A673 (cell line): ENCODE results near the gene RHBG. TPM values are rescaled to one million over a fixed set of nuclear protein-coding genes. Genes with fewer than 3 reads are reported as not detected.

ENCODE experiments used
- BruUV-seq: library from RNA; stranded (reverse); fragments of 400-500 nt; replicated peaks from 2 replicates; lab custom pipeline; 2021; lab: Mats Ljungman, UMichigan
- CTCF ChIA-PET: fragments of 300-600 bp; sonication (Branson Sonifier 250); formaldehyde crosslinking; loops from one replicate; lab custom pipeline; 2022; ENCODE audit warnings: antibody characterized with exemption; lab: Charles Lee
- POLR2A ChIA-PET: fragments of 300-600 bp; sonication (Branson Sonifier 250); formaldehyde crosslinking; loops from one replicate; lab custom pipeline; 2022; ENCODE audit warnings: antibody characterized with exemption; ENCODE audit not compliant: low non-redundant PET; lab: Charles Lee
- DNase-seq: peaks from one replicate; pipeline ENCODE4 v3.0.0-alpha.2; 2015; ENCODE audit warnings: low spot score
- H3K27ac ChIP-seq: fragments of 200-600 bp; sonication (generic); 2 replicates; pipeline ENCODE4 v1.5.1; 2016; ENCODE audit warnings: mixed run types, low read depth, mild to moderate bottlenecking, mixed read lengths, antibody characterized with exemption, low read length; ENCODE audit not compliant: poor library complexity, severe bottlenecking
- H3K27me3 ChIP-seq: fragments of 200-600 bp; sonication (generic); replicated peaks from 2 replicates; pipeline ENCODE4 v1.6.1; 2017; ENCODE audit warnings: mixed run types, low read depth, mild to moderate bottlenecking, mixed read lengths, antibody characterized with exemption, low read length; ENCODE audit not compliant: insufficient read depth, poor library complexity
- H3K36me3 ChIP-seq: fragments of 200-600 bp; sonication (generic); 2 replicates; pipeline ENCODE4 v1.6.1; 2016; ENCODE audit warnings: mixed run types, mild to moderate bottlenecking, mixed read lengths, antibody characterized with exemption, low read length; ENCODE audit not compliant: insufficient read depth, poor library complexity, severe bottlenecking
- H3K4me1 ChIP-seq: fragments of 200-600 bp; sonication (generic); 2 replicates; pipeline ENCODE4 v1.6.1; 2017; ENCODE audit warnings: mixed run types, mild to moderate bottlenecking, mixed read lengths, antibody characterized with exemption, low read length; ENCODE audit not compliant: insufficient read depth, poor library complexity, severe bottlenecking
- H3K4me3 ChIP-seq: fragments of 200-600 bp; sonication (generic); 2 replicates; pipeline ENCODE4 v1.5.1; 2016; ENCODE audit warnings: low read depth, mixed run types, mild to moderate bottlenecking, mixed read lengths, low read length; ENCODE audit not compliant: poor library complexity, severe bottlenecking
- H3K9me3 ChIP-seq: fragments of 200-600 bp; sonication (generic); 2 replicates; pipeline ENCODE4 v1.6.1; 2016; ENCODE audit warnings: mixed run types, low read depth, mild to moderate bottlenecking, mixed read lengths, antibody characterized with exemption, low read length; ENCODE audit not compliant: poor library complexity, severe bottlenecking
- EZH2 ChIP-seq: fragments of 200-600 bp; sonication (generic); IDR thresholded peaks from 2 replicates; pipeline ENCODE4 v1.6.1; 2017; ENCODE audit warnings: borderline replicate concordance, low read depth, mild to moderate bottlenecking, mixed read lengths, antibody characterized with exemption, low read length; ENCODE audit not compliant: poor library complexity, severe bottlenecking
- intact Hi-C: fragments of 100-400 bp; cut with micrococcal nuclease; formaldehyde crosslinking; loops from one replicate; pipeline ENCODE4 v1.10.0; 2022; ENCODE audit not compliant: unreplicated experiment
- total RNA-seq: library from RNA; stranded (reverse); gene quantifications from 2 replicates; pipeline ENCODE4 v1.2.3, GENCODE V29; 2021
- TF ChIP-seq, protein P1 (sequence below): fragments of 300-800, 200-600 bp; sonication (generic); conservative IDR thresholded peaks from 2 replicates; pipeline ENCODE4 v1.5.1; 2017; ENCODE audit warnings: low read depth, mild to moderate bottlenecking, antibody characterized with exemption, low read length, moderate library complexity, mixed read lengths

RHBG gene
- total RNA-seq, 1 experiment from 2014 or later: not detected

DNA sequence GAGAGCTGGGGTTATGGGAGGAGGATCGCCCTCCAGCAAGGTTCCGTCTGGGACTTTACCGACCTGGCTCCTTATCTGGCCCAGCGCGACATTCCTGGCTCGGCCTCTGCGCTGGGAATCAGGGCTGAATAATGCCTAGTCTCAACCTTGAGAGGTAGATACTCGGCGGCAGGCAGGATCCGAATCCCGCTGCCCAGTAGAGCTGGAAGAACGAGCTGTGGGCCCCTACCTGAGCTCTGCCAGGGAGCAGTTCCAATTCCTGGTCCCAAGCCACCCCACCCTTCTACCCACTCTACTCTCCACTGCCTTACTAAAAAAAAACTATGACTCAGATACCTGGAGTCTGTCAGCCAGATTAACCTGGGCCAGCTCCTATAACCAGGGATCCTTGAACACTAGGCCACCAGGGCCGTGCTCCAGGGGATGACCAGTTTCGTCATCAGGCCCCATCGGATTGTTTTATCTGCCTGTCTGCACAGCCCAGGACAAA lies 53.6 kb downstream of the RHBG start:
- H3K27me3 ChIP-seq: peaks cover 82% of the 10 kb centered on the region
- no peaks in the 10 kb centered on the region for H3K36me3 ChIP-seq
- TF ChIP-seq EZH2: no peak
- TF ChIP-seq, protein P1, sequence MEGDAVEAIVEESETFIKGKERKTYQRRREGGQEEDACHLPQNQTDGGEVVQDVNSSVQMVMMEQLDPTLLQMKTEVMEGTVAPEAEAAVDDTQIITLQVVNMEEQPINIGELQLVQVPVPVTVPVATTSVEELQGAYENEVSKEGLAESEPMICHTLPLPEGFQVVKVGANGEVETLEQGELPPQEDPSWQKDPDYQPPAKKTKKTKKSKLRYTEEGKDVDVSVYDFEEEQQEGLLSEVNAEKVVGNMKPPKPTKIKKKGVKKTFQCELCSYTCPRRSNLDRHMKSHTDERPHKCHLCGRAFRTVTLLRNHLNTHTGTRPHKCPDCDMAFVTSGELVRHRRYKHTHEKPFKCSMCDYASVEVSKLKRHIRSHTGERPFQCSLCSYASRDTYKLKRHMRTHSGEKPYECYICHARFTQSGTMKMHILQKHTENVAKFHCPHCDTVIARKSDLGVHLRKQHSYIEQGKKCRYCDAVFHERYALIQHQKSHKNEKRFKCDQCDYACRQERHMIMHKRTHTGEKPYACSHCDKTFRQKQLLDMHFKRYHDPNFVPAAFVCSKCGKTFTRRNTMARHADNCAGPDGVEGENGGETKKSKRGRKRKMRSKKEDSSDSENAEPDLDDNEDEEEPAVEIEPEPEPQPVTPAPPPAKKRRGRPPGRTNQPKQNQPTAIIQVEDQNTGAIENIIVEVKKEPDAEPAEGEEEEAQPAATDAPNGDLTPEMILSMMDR: no peak

GRCh38 chr1:156423422-156424352 lies 54.7 kb downstream of the RHBG start:
- no TSS peak for BruUV-seq
- POLR2A ChIA-PET: no interaction called here
- Histone ChIP-seq H3K4me1 (peaks cover 14% of the 10 kb centered on the region), H3K9me3 (no peaks in the 10 kb centered on the region), H3K27me3 (peaks cover 77% of the 10 kb centered on the region), H3K4me3 (no peak overlapping the region), H3K27ac (no peak overlapping the region), H3K36me3 (no peaks in the 10 kb centered on the region)
- intact Hi-C loops: no loop called here
- no peak for DNase-seq
- CTCF ChIA-PET: interaction anchor here (0.5 to 0.6 kb wide), 2 partner anchors 17 to 38 kb away, joined by 3 to 6 read pairs; no protein-coding TSS in a partner anchor
- TF ChIP-seq EZH2: no peak
- TF ChIP-seq, protein P1: no peak

More for the DNA sequence above, 53.6 kb downstream of the RHBG start:
- Histone ChIP-seq H3K9me3 (no peaks in the 10 kb centered on the region), H3K4me3 (no peak overlapping the region), H3K27ac (no peak overlapping the region), H3K4me1 (peaks cover 14% of the 10 kb centered on the region)
- ChIA-PET POLR2A (no interaction called here), CTCF (interaction anchor here (0.6 kb wide), 1 partner anchor 37 kb away, joined by 6 read pairs; no protein-coding TSS in a partner anchor)
- no peak for DNase-seq
- intact Hi-C loops: no loop called here
- no TSS peak for BruUV-seq

GRCh38 chr1:156424806-156425432 lies 55.9 kb downstream of the RHBG start:
- Histone ChIP-seq H3K4me3 (no peak overlapping the region), H3K27ac (no peak overlapping the region), H3K4me1 (peaks cover 14% of the 10 kb centered on the region), H3K36me3 (no peaks in the 10 kb centered on the region), H3K9me3 (no peaks in the 10 kb centered on the region), H3K27me3 (peaks cover 75% of the 10 kb centered on the region)
- no TSS peak for BruUV-seq
- ChIA-PET CTCF (no interaction called here), POLR2A (no interaction called here)
- DNase-seq: no peak
- no peak for TF ChIP-seq EZH2
- TF ChIP-seq, protein P1: no peak
- intact Hi-C loops: no loop called here
